Pulmonary artery endothelial cell (primary cell): ENCODE data around the gene PGAM5. TPM values are rescaled to one million over a fixed set of nuclear protein-coding genes. Genes with fewer than 3 reads are reported as not detected.

Experiments used
- DNase-seq: peaks from one replicate; pipeline ENCODE4 v3.0.0-alpha.2; 2011; ENCODE audit warnings: low read depth, low spot score
- total RNA-seq: library from RNA; depleted of rRNA; stranded (reverse); fragments of >200 nt; gene quantifications from 2 replicates; pipeline ENCODE4 v1.2.3, GENCODE V29; 2014

Gene PGAM5
- total RNA-seq, result 89.2 and 100 TPM in 2 replicates

- peak; percentile 32 for DNase-seq
Measured at GRCh38 chr12:132710405-132711079, at the start of gene PGAM5. Gene PGAM5 (plus strand): TSS chr12:132710842. CDS start chr12:132710877, 35 bp downstream.

GRCh38 chr12:132660996-132661395 lies 49.6 kb upstream of the PGAM5 start:
- no peak for DNase-seq

DNA sequence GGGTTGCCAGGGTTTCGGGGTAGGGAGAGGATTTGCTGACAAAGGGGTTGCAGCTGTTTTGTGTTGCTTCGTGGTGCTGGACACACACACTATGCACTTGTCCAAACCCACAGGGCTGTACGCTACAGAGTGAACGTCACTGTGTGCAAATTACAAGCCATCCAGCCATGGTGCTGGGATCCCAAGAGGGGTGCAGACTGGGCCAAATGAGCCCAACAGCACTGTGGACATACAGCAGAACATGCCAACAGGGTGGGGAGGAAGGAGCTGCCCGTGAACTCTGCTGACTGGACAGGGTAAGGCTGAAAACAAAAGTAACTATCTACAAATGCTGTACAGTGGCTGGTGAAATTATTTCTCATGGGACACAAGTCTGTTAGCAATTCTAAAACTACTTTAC lies 48.7 kb upstream of the PGAM5 start:
- no peak for DNase-seq

GRCh38 chr12:132662901-132663755 lies 47.5 kb upstream of the PGAM5 start:
- no peak for DNase-seq

DNA sequence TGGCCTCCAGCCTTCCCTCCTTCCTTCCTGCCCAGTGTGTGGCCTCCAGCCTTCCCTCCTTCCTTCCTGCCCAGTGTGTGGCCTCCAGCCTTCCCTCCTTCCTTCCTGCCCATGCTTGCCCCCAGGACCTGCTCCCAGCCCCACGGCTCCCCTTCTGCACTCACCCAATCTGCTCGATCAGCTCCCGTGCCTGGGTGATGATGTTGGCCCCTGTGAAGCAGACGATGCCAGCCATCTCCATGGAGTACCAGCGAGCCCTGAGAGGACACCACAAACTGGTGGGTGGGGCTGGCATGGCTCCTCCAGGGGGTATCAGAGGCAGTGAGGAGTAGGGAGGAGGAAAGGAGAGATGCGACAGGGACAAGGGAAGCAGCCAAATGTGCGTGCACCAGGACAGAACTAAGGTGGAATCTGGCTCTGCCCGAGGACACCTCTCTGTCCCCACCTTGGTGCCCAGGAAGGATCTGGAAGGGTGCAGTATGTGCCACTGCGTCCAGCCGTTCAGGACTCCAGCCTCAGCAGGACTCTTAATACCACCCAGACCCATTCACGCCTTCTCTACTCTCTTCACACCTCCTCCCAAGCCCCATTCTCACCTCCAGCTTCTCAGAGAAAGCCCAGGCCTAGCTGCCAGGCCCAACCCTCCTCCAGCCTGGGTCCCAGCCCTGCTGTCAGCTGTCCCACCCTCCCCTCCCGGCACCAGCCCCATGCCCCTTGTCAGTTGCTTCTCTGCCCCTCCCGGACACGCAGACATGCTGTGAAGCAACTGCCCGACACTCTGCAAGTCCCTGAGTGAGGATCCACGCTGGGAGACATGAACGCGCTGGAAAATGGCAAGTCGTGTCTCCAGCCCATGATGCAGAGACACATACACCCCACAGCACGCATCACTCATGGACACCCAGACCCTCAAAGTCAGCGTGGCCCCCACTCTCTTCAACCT lies 46.2 kb upstream of the PGAM5 start:
- no peak for DNase-seq

DNA sequence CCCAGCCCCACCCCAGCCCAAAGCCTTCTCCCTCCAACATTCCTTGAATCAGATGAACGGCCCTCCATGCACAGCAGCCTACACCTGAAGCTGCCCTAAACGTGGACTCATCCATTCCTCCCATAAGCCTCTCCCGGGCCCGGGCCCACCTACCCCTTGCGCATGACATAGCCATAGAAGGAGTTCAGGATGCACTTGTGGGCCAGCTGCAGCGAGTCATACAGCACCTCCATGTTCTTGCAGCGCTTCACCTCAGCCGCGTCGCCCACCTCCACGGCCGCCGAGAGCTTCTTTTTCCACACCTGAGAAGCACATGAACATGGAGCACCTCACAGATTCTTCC lies 45.5 kb upstream of the PGAM5 start:
- no peak for DNase-seq

DNA sequence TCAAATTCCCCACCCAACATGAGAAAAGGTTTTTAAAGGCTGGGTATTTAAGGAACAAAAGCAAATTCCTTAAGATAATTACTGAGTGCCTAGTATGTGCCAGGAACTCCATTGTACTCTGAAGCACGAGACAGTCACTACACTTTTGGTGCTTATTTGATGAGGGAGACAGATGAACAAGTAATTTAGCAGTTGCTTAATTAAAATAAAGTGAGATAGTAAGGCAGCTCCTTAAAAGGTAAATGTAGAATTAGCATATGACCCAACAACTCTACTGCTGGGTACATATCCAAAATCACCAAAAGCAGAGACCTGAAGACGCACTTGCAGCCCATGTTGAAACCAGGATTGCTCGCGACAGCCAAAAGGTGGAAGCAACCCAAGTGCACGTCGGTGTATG lies 44.8 kb upstream of the PGAM5 start:
- no peak for DNase-seq

- DNase-seq, result no peak
Measured at GRCh38 chr12:132668191-132669088, 42.2 kb upstream of the PGAM5 start.

GRCh38 chr12:132669166-132669879 lies 41.3 kb upstream of the PGAM5 start:
- no peak for DNase-seq

- no peak for DNase-seq
Measured at GRCh38 chr12:132672116-132672515, 38.5 kb upstream of the PGAM5 start.

GRCh38 chr12:132672678-132673077 lies 38.0 kb upstream of the PGAM5 start:
- no peak for DNase-seq

GRCh38 chr12:132673288-132674179 lies 37.1 kb upstream of the PGAM5 start:
- DNase-seq, result no peak

GRCh38 chr12:132674561-132674960 lies 36.1 kb upstream of the PGAM5 start:
- DNase-seq, result no peak

GRCh38 chr12:132675757-132676432 lies 34.7 kb upstream of the PGAM5 start:
- no peak for DNase-seq

DNA sequence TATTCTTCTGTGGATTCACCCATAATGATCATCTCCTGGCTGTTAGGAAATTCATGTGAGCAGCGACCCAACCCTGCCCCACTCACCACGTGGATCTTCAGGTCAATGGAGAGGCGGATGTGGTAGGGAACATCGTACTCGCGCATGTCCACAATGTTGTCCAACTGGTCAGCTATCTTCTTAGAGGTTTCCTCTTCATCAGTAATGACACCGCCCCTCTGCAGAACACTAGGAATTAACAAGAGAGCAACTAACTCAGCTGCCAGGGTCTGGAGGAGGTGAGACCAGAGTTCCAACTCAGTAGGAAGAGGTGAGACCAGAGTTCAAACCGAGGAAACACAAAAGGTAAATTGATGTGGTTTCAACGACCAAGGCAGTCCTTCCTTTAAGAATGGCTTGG lies 33.1 kb upstream of the PGAM5 start:
- no peak for DNase-seq

DNA sequence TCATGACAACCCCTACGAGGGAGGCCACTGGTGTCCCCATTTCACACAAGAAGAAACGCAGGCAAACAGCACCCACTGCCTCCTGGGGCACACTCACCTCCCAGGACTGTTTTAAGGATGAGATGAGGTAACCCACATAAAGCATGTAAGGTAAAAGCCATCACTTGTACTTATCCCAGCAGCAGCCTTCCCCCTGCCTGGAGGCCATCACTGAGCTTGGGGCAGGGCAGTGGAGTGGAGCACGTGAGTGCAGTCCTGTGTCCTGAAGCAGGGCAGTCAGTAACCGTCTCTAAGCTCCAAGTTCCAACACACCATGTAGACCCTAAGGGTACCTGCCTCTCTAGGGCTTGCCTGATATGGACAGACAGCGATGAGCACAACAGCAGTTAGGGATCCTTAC lies 25.2 kb upstream of the PGAM5 start:
- DNase-seq, result no peak

- no peak for DNase-seq
Measured at GRCh38 chr12:132686825-132687210, 23.8 kb upstream of the PGAM5 start.
